K562 (cell line): ENCODE data around the gene ATP13A4. TPM values are rescaled to one million over a fixed set of nuclear protein-coding genes. Genes with fewer than 3 reads are reported as not detected.

ENCODE experiments used
- CBFA2T2 ChIP-seq: fragments of 450-650 bp; conservative IDR thresholded peaks from 2 replicates; pipeline ENCODE4 v1.6.1; 2017; ENCODE audit warnings: mild to moderate bottlenecking
- CREM ChIP-seq: IDR thresholded peaks from 2 replicates; pipeline ENCODE4 v1.6.1; 2014; ENCODE audit warnings: antibody characterized with exemption, low read depth
- DLX4 ChIP-seq: fragments of 250-450 bp; sonication (Bioruptor Pico); IDR thresholded peaks from 2 replicates; pipeline ENCODE4 v1.6.1; 2021; ENCODE audit warnings: mild to moderate bottlenecking
- EP400 ChIP-seq: fragments of 450-650 bp; IDR thresholded peaks from 2 replicates; pipeline ENCODE4 v1.6.1; 2017; ENCODE audit warnings: antibody characterized with exemption, mild to moderate bottlenecking, moderate library complexity
- KDM1A ChIP-seq, 2 experiments: fragments of 450-650 bp; IDR thresholded peaks; 2 replicates each; pipeline ENCODE4 v1.6.1; 2016; ENCODE audit warnings: mild to moderate bottlenecking in 2 of 2
- MGA ChIP-seq: fragments of 450-650 bp; IDR thresholded peaks from 2 replicates; pipeline ENCODE4 v1.6.1; 2016; ENCODE audit warnings: mild to moderate bottlenecking, moderate library complexity
- NCOR1 ChIP-seq: fragments of 450-650 bp; IDR thresholded peaks from 2 replicates; pipeline ENCODE4 v1.6.1; 2016; ENCODE audit warnings: mild to moderate bottlenecking, moderate library complexity
- NELFE ChIP-seq: IDR thresholded peaks from 2 replicates; pipeline ENCODE4 v1.6.1; 2011; ENCODE audit warnings: mild to moderate bottlenecking; ENCODE audit not compliant: insufficient read depth, insufficient read length
- SMARCA4 ChIP-seq: fragments of 450-650 bp; IDR thresholded peaks from 2 replicates; pipeline ENCODE4 v1.6.1; 2016
- TCF3 ChIP-seq: sonication (generic); formaldehyde crosslinking; IDR thresholded peaks from 2 replicates; pipeline ENCODE4 v1.4.0; 2020; ENCODE audit warnings: mild to moderate bottlenecking, missing genetic modification reagents
- ZNF280A ChIP-seq: fragments of 450-650 bp; IDR thresholded peaks from 2 replicates; pipeline ENCODE4 v1.6.1; 2018; ENCODE audit warnings: mild to moderate bottlenecking, low read depth; ENCODE audit not compliant: partially characterized antibody
- polyA plus RNA-seq, 8 experiments: library from polyadenylated mRNA; depleted of rRNA in 4 of 8; stranded (reverse) in 5 of 8; unstranded in 3 of 8; fragments of >200 nt; fragmentation: Nextera tagmentation in 2 of 8; fragmentation: Illumina TruSeq in 1 of 8; extraction: Ambion mirVana in 2 of 8; extraction: Trizol in 1 of 8; gene quantifications; 2 replicates each; pipeline versions ENCODE4 v1.2.1 to v1.2.3, GENCODE V29; 2011 to 2014; ENCODE audit warnings: inconsistent platforms in 1 of 8, missing spikeins in 1 of 8
- total RNA-seq, 7 experiments: library from RNA; depleted of rRNA in 6 of 7; stranded (reverse); fragments of >200 nt in 6 of 7; fragmentation: Illumina TruSeq in 2 of 7; extraction: Trizol in 2 of 7; gene quantifications; 2 replicates each; pipeline versions ENCODE4 v1.2.1 to v1.2.3, GENCODE V29; 2011 to 2021; ENCODE audit warnings: low replicate concordance in 1 of 7
- TF ChIP-seq, protein P1 (sequence below): IDR thresholded peaks from 2 replicates; pipeline ENCODE4 v1.6.1; 2011; ENCODE audit not compliant: insufficient read length; ENCODE audit errors: extremely low read depth

Gene ATP13A4
- total and polyA plus RNA-seq, 9 of the 15 experiments (the other 6 are each of a cell fraction or from before 2014, with no cell fraction given): 0.03 to 0.14 (median 0.07) TPM; not detected in 6

GRCh38 chr3:193599393-193599792 lies 44.7 kb upstream of the ATP13A4 start (continued):
- no peak for TF ChIP-seq MGA
- 0 out of 2 replicates have a peak, but pooled peaks have one; percentile 17 for TF ChIP-seq SMARCA4
- no peak for TF ChIP-seq EP400
- TF ChIP-seq DLX4 (CRISPR knock-in tag): no peak
- peak; percentile 54 for TF ChIP-seq NCOR1
- TF ChIP-seq ZNF280A: no peak
- TF ChIP-seq NELFE: no peak
- TF ChIP-seq, protein P1, sequence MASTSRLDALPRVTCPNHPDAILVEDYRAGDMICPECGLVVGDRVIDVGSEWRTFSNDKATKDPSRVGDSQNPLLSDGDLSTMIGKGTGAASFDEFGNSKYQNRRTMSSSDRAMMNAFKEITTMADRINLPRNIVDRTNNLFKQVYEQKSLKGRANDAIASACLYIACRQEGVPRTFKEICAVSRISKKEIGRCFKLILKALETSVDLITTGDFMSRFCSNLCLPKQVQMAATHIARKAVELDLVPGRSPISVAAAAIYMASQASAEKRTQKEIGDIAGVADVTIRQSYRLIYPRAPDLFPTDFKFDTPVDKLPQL: no peak
- TF ChIP-seq TCF3 (CRISPR knock-in tag): peak; percentile 82
- TF ChIP-seq CREM: 0 out of 2 replicates have a peak, but pooled peaks have one; percentile 6
- TF ChIP-seq KDM1A (IDR thresholded peaks at IDR 0.05): peak; percentile 57 to 59; a peak in 2 of 4 replicates
- peak; percentile 61 for TF ChIP-seq CBFA2T2
- TF ChIP-seq, all 486 proteins: peak for 18
